PFSK-1 (cell line): ENCODE data around the gene RIMOC1.

Source experiments
- FOXP2 ChIP-seq: optimal IDR thresholded peaks from 2 replicates; pipeline ENCODE3; 2011; ENCODE audit warnings: borderline replicate concordance, control low read depth, inconsistent platforms; ENCODE audit not compliant: insufficient read depth; ENCODE audit errors: extremely low read length, extremely low read depth
- POLR2AphosphoS5 ChIP-seq: IDR thresholded peaks from 2 replicates; pipeline ENCODE4 v1.6.1; 2012; ENCODE audit warnings: low read depth, mild to moderate bottlenecking, control low read depth, low read length, moderate library complexity
- SIN3A ChIP-seq: IDR thresholded peaks from 2 replicates; pipeline ENCODE4 v1.6.1; 2012; ENCODE audit warnings: mild to moderate bottlenecking, low read length, moderate library complexity, borderline replicate concordance; ENCODE audit not compliant: insufficient read depth
- TF ChIP-seq, protein P1 (sequence below), 2 experiments: IDR thresholded peaks; 2 replicates each; pipeline versions ENCODE4 v1.6.1 to v1.8.0; 2011 to 2012; ENCODE audit warnings: low read depth in 2 of 2, low read length in 2 of 2, control low read depth in 1 of 2, inconsistent platforms in 1 of 2, mild to moderate bottlenecking in 1 of 2, moderate library complexity in 1 of 2; ENCODE audit not compliant: insufficient read depth in 1 of 2

DNA sequence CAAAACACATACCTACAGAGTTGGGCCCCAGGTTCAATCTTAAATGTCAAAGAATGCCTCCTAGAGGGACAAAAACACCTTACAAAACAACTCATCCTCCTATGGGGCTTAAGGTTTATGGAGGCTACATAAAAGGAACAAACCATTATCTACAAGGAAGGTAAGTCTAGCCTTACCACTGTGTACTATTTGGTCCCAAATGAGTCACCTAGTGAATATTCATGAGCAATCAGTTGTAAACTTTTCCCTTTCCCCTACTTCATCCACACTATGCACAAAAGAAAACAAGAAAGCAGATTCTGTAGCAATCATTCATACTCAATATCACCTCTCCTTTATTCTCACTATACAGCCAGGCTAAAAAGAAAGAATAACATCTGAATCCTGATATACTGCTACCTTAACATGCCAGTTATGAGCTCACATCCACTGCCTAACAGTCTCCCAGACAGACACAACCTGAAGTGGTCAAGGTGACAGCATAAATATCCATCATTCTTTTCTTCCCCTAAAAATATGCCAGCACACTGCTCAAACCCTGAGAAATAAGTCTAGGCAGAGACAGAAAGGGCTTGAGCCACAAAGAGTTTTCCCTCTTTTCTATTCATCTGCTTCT lies 40.2 kb upstream of the RIMOC1 start:
- TF ChIP-seq, protein P1, sequence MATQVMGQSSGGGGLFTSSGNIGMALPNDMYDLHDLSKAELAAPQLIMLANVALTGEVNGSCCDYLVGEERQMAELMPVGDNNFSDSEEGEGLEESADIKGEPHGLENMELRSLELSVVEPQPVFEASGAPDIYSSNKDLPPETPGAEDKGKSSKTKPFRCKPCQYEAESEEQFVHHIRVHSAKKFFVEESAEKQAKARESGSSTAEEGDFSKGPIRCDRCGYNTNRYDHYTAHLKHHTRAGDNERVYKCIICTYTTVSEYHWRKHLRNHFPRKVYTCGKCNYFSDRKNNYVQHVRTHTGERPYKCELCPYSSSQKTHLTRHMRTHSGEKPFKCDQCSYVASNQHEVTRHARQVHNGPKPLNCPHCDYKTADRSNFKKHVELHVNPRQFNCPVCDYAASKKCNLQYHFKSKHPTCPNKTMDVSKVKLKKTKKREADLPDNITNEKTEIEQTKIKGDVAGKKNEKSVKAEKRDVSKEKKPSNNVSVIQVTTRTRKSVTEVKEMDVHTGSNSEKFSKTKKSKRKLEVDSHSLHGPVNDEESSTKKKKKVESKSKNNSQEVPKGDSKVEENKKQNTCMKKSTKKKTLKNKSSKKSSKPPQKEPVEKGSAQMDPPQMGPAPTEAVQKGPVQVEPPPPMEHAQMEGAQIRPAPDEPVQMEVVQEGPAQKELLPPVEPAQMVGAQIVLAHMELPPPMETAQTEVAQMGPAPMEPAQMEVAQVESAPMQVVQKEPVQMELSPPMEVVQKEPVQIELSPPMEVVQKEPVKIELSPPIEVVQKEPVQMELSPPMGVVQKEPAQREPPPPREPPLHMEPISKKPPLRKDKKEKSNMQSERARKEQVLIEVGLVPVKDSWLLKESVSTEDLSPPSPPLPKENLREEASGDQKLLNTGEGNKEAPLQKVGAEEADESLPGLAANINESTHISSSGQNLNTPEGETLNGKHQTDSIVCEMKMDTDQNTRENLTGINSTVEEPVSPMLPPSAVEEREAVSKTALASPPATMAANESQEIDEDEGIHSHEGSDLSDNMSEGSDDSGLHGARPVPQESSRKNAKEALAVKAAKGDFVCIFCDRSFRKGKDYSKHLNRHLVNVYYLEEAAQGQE (IDR thresholded peaks at IDR 0.05; ENCODE audit: insufficient read depth in 1 of 2, low read depth in 2 of 2, low read length in 2 of 2), result no peak
- TF ChIP-seq POLR2AphosphoS5, result no peak
- no peak for TF ChIP-seq FOXP2
- TF ChIP-seq SIN3A, result no peak
